Hippocampal formation (tissue), 2 donors: ENCODE results near the gene MOGAT2.
A peak's percentile ranks its signal among the peaks of the same experiment; 100 is the strongest.
"Not testable (repeated sequence)": the region's sequence is repeated elsewhere in the genome, so short reads cannot be mapped to it uniquely, and the experiment has no call there.

Source experiments
- DNase-seq, 2 donors: peaks; one replicate each; lab custom pipeline; 2025; lab: John Stamatoyannopoulos, UW

MOGAT2 gene

DNA sequence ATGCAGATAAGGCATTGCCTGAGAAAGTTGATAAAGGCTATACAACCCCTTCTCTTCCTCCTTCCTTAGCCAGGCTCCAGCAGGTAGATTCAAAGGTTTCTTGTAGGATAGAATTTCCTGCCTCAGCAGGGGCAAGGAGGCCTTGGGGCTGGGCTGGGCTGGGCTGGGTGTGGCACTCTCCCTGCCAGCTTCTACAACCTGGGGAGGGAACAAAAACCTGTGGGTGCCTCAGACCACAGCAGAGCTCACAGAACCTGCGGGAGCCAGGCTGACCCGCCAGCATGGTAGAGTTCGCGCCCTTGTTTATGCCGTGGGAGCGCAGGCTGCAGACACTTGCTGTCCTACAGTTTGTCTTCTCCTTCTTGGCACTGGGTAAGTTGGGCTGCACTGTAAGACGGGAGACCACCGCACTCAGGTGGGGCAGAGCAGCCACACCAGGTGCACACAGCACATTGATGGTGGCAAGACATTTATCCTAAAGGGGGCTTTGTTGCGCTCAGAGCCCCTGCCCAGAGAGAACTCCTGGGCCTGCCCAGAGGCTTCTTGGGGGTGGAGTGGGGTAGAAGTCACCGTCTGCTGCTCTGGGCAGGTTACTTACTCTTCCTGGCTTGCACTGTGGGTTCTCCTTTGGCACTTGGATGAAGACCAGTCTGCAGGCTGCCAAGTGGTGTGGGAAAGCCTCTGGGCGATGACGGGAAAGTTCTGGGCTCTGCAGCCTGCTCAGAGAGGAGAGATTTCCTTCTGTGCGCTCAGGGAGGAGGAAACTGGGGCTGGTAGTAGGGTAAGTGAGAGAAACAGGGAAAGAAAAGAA, at the start of gene MOGAT2:
Gene MOGAT2, plus strand, starts transcription at position 231 of the 811 bp plus-strand sequence. Its CDS starts 51 bp downstream, at position 282.
- no peak for DNase-seq

DNA sequence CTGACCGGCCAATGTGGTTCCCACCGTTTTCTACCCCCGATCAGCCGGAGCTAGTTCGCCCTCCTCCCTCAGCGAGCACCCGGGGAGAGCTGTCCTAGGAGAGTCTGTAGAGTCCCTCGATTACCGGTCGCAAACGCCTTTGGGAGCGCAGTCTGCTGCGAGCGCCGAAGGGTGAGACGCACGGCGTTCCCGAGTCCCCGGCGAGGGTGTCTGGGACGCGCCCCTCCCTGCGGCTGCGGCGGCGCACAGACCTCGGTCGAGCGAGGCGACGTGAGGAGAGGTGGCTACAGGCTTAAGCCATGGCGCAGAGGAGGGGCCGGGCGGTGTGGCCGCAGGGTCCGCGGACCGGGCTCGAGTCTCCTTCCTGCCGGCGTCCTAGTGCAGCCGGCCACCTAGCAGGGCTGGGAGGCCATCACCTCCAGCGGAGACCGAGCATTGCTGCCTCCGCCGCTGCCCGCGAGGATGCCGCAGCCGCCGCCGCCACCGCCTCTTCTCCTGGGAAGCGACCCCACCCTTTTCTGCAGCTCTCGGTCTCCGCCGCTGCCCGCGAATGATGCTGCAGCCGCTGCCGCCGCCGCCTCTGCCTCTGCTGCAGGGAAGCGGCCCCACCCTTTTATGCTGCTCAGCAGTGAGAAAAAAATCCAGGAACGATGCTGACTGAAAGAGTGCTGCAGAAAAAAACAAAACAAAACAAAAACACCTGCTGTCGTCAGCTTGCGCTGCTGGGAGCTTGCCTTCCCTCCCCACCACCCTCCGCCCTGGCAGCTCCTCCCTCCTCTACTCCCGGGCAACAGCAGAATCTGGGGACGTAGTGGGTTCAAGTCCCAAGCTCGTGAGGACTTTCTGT, 49.0 kb upstream of the MOGAT2 start, which contains the start of gene MAP6:
Gene MAP6, minus strand, starts transcription at position 588 of the 847 bp plus-strand sequence. CDS start 669 bp downstream, outside the sequence.
- DNase-seq, result peak; percentile 38 to 45

DNA sequence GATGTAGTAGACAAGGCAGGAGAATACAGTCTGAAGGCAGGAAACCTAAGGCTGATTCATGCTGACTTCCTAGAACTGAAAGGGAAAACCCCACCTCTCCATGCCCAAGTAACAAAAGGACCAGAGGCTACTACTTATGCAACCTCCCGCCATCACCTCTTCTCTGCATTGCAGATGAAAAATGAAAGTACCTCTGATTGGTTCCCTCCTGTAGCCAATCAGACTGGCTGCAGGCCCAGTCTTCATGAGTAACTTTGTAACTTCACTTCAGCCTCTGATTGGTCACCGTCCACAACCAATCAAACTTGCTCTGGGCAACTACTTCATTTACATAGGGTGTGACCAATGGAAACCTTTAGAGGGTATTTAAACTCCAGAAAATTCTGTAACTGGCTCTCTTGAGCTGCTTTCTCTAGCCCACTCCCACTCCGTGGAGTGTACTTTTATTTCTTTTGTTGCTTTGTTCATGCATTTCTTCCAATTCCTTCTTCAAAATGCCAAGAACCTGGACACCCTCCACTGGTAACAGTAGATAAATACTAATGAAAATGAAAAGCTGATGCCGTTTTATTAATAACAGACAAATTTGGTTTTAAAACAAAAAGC, 43.6 kb upstream of the MOGAT2 start:
- DNase-seq, result no peak

DNA sequence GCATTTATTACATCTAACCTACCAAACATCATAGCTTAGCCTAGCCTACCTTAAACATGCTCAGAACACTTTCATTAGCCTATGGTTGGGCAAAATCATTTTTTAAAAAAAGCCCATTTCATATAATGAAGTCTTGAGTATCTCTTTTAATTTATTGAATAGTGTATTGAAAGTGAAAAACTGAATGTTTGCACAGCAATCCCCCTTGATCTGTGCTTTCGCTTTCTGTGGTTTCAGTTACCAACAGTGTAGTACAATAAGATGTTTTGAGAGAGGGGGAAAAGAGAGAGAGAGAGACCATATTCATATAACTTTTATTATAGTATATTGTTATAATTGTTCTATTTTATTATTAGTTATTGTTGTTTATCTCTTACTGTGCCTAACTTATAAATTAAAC, 40.4 kb upstream of the MOGAT2 start:
- no peak for DNase-seq

DNA sequence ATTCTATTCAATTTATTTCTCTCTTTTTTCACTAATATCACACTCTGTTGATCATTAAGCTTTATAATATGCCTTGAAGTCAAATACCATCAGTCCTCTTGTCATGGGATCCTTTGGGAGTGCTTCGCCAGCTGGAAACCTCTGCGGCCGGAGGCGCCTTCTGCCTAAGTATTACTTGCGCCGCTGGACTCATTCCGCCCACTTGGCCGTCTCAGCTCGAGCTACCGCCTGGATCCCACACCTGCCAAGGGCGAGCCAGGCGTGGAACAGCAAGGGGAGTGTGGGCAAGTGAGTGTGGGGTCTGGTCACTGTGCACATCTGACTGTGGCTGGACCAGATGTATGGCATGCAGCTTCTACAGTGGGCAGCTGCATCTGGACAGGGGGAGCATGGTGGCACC, 39.7 kb upstream of the MOGAT2 start:
- DNase-seq, result no peak

DNA sequence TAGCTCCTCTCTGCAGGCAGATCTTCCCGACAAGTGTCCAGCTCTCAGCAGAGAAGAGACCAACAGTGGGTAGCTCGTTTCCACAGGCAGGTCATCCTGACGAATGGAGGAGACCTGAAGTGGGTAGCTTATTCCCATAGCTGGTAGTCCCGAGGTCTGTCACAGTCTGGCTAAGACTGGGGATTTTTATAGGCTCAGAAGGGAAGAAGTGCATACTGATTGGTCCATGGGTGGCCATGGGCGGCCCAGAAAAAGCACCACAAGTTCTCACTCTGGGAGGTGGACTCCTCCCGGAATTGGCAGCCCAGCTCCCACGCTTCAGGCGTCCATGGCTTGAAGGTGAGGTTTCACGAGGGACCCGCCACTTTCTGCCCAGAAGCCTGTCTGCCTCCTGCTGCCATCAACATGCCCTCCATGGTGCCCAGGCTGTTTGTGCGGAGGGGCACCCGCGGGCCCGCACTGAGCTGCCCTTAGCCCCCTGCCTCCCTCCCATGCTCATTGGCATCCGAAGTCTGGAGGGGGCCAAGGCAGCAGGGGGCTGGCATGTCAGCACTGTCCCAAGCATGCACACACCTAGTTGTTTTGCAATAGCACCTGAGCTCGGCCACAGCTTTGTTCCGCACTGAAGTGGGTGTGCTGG, 38.9 kb upstream of the MOGAT2 start:
- DNase-seq, result no peak

DNA sequence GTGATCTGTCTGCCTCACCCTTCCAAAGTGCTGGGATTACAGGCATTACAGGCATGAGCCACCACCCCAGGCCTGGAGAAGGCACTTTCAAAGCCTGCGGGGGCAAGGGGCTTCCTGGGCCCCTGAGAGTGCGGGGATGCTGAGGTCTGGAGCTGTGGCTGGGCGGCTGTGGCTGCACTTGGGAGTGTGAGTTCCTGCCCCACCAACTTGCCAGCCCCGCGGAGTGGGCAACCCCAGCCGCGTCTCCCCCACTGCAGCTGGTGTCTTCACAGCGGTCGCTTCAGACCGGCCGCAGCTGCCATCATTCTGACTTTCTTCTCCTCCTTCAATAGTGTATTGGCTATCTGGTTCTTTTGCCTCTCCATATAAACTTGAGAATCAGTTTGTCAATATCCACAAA, 38.1 kb upstream of the MOGAT2 start:
- no peak for DNase-seq

- not testable (repeated sequence) for DNase-seq
Measured at GRCh38 chr11:75683856-75684255, 33.8 kb upstream of the MOGAT2 start.

DNA sequence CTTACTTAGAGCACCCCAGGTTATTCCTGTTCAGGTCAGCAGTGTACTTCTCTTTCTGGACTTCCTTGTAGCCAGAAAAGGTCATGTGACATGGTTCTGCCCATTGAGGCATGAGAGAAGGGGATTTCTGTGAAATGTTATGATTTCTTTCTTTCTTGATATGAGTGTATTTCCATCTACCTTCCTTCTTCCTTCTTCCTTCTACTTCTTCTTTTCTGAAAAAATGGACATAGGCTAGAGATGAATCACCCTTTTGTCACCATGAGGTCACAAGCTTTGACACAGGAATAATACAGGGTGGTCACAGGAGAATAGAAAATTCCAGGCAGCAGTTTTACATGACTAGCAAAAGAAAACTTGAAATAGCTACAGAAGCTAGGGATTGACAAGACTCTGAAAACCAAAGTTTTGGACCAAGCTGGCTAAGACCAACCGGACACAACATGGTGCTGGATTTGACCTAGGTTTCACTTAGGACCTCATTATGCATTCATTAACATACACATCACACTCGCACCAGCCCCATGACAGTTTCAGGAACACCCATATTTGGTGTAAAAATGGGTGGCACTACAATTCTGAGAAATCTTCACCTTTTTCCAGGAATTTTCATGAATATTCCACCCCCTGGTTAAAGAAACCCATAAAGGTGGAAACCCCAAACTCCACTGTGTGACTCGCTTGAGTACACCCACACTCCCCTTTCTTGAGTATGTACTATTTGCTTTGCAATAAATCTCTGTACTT, 27.6 kb upstream of the MOGAT2 start:
- no peak for DNase-seq

GRCh38 chr11:75691804-75692203, 25.8 kb upstream of the MOGAT2 start:
- DNase-seq, result no peak

- no peak for DNase-seq
Measured at GRCh38 chr11:75697906-75698581, 19.6 kb upstream of the MOGAT2 start.

DNA sequence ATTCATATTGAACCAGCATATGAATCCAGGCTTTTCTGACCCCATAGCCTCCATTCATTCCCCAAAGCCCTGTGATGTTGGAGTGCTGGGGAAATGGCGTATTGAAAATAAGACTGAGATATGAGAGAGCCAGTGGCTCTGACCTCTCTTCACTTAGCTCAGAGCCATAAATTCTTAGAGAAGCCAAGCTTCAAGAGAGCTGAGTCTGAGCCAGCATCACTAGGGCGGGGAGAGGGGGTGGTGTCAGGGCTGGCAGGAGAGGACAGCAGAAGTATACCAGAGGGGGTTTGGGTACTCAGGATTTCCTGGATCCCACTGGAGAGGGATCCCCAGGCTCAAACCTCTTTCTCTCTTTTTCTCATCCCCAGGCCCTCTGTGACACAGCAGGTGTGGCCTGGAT, 16.7 kb upstream of the MOGAT2 start:
- no peak for DNase-seq

- DNase-seq, result no peak
Measured at GRCh38 chr11:75703695-75704237, 13.9 kb upstream of the MOGAT2 start.

- no peak for DNase-seq
Measured at GRCh38 chr11:75705541-75705940, 12.1 kb upstream of the MOGAT2 start.

DNA sequence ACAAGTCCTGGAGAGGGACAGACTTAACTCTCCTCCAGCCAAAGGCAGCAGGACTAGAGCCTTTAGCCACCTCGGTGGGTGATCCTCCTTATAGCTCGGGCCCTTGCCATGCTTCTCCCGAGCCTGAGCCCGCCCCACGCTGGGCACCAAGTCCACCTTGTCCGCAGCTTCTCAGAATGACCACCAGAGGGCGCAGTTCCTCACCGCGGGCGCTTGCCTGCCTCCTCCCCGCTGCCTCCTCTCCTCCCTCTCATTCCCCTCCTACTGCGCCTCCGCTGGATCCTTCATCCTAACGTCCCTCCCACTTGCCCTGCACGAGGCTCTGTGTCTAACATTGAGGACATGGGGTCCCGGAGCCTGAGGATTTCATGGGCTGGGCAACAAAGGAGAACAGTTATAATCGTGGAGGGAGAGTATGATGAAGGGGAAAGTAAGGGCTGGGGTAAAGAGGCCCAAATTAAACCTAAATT, 11.3 kb upstream of the MOGAT2 start:
- peak; percentile 52 to 53 for DNase-seq

- no peak for DNase-seq
Measured at GRCh38 chr11:75714211-75714610, 3.4 kb upstream of the MOGAT2 start.

- DNase-seq, result no peak
Measured at GRCh38 chr11:75715688-75716087, 1.9 kb upstream of the MOGAT2 start.

DNA sequence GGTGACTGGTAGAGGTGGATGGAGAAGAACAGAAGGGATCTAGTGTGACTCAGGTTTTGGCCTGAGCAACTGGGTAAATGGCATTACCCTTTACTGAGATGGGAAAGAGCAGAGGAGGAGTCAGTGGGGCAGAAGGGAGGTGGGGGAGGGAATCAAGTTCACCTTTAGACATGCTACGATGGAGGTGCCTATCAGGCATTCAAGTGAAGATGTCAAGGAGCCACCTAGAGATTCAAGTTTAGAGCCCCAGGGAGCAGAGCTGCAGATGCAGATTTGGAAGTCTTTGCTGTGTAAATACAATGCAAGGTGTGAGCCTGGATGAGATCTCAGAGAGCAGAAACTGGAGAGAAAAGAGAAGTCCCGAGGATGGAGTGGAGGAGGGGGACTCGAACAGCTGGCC, 979 bp upstream of the MOGAT2 start:
- DNase-seq, result no peak

DNA sequence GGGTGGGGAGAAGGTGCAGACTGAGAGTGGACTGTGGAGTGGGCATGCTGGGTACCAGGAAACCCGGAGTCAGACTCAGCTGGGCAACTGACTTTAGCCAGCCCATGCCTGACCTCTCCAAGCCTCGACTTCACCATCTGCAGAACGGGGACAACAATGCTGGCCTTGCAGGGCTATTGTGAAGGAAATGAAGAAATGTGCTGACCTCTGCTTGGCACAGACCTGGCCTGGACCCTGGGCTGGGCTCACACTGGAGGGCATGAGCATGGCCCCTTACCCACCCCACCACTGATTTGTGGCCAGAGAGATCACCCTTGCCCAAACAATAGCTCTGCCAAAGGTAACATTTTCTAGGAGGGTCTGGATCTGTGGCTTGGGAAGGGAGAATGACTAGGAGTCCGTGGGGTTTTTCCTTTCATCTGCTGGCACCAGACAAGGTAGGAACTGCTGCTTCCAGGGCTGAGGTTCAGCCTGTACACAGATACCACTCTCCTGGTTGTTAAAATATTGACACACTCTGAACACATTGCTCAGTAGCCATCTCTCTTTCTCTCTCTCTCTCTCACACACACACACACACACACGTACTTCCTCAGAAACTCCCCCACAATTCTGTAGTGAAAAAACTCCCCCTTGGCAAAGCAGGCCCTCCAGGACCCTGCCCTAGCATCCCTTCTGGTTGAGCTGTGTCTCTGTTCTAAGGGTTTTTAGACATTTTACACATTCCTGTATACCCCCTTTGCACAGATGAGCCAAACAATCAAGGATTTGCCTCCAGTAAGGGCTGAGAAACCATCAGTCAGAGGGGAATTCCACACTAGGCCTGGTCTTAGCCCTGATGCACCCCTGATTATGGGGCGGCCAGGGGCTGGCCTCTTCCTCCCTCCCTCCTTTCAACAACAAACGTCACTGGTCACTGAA, 1.0 kb downstream of the MOGAT2 start:
- no peak for DNase-seq
